HFF-Myc (cell line): ENCODE measurements around the gene CNGA3.
"Not testable (repeated sequence)": the region's sequence is repeated elsewhere in the genome, so short reads cannot be mapped to it uniquely, and the experiment has no call there.

Source experiments
- DNase-seq: peaks from one replicate; pipeline ENCODE4 v3.0.0-alpha.2; 2011; ENCODE audit warnings: low read depth; ENCODE audit errors: extremely low read depth
- H3K4me3 ChIP-seq: replicated peaks from 2 replicates; pipeline ENCODE4 v1.5.1; 2011; ENCODE audit warnings: low read depth, mild to moderate bottlenecking, control low read depth, low read length
- CTCF ChIP-seq: IDR thresholded peaks from 2 replicates; pipeline ENCODE4 v1.5.1; 2012; ENCODE audit warnings: mild to moderate bottlenecking, low read depth, low read length, control low read depth; ENCODE audit errors: missing control alignments

CNGA3 gene

GRCh38 chr2:98313492-98314250 is 32.6 kb upstream of the CNGA3 start:
- H3K4me3 ChIP-seq: no peak overlapping the region

DNA sequence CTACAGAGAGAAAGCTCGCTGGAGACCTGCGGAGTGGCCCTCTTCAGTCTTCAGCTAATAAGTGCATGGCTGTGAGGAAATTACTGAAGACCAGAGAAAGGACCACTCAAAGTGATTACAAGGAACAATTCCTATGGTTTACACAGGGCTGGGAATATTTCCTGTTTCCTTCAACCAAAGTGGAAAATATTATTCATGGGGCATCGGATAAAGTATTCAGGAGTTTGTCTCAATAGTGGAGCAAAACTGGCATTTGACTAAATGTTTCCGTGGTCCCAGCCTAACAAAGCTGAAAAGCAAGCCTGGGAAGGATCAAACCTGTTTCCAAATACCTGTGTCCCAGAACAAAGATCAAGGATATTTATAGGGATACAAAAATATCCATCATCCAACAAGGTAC is 32.0 kb upstream of the CNGA3 start:
- no peak overlapping the region for H3K4me3 ChIP-seq
- DNase-seq: no peak
- no peak for TF ChIP-seq CTCF

More at GRCh38 chr2:98313492-98314250, 32.6 kb upstream of the CNGA3 start:
- no peak for DNase-seq
- no peak for TF ChIP-seq CTCF

GRCh38 chr2:98315957-98316356 is 30.3 kb upstream of the CNGA3 start:
- TF ChIP-seq CTCF: no peak
- no peak overlapping the region for H3K4me3 ChIP-seq
- no peak for DNase-seq

- no peak for TF ChIP-seq CTCF
- H3K4me3 ChIP-seq: no peak overlapping the region
- no peak for DNase-seq
These were observed 29.0 kb upstream of the CNGA3 start for GRCh38 chr2:98317214-98317613.

DNA sequence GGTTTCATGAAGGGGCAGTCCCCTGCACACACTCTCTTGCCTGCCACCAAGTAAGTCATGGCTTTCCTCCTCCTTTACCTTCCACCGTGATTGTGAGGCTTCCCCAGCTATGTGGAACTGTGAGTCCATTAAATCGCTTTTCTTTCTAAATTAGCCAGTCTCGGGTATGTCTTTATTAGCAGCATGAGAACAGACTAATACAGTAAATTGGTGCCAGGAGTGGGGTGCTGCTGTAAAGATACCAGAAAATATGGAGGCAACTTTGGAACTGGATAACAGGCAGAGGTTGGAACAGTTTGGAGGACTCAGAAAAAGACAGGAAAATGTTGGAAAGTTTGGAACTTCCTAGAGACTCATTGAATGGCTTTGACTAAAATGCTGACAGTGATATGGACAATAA is 26.1 kb upstream of the CNGA3 start:
- DNase-seq, H3K4me3 ChIP-seq: not testable (repeated sequence)

- TF ChIP-seq CTCF: no peak
- DNase-seq: no peak
- no peak overlapping the region for H3K4me3 ChIP-seq
These were observed 22.1 kb upstream of the CNGA3 start for GRCh38 chr2:98324181-98324580.

- TF ChIP-seq CTCF: no peak
- DNase-seq: no peak
- no peak overlapping the region for H3K4me3 ChIP-seq
These were observed 18.5 kb upstream of the CNGA3 start for GRCh38 chr2:98327776-98328175.
